ENCODE data around the gene SLC47A1. TPM values are rescaled to one million over a fixed set of nuclear protein-coding genes. Genes with fewer than 3 reads are reported as not detected.
"Not testable (repeated sequence)": the region's sequence is repeated elsewhere in the genome, so short reads cannot be mapped to it uniquely, and the experiment has no call there.

Gene SLC47A1
- total RNA-seq, 1 donor: 1.1 TPM

DNA sequence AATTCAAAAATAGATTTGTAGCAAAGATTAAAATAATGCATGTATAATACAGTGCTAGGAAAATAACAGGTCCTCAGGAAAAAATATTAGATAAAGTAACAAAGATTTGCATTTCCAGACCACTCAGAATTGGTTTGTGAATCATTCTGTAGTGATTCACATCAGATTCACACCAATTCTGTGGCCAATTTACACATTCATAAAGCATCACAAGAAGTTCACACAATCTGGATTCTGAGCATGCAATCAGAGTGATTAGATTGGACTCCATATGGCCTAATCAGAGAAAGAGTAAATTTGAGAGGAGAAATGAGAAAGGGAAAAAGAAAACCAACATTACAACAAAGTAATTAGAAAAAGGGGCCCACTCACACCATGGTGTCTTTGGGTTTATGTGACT, 36.0 kb upstream of the SLC47A1 start:
- Histone ChIP-seq H3K9me3 (ENCODE audit: low read depth, low read length) (no peaks in the 10 kb centered on the region), H3K4me2 (ENCODE audit: insufficient read depth, low read length) (no peak overlapping the region), H3K27me3 (ENCODE audit: insufficient read depth, low read length) (peaks cover 9% of the 10 kb centered on the region), H3K4me3 (ENCODE audit: insufficient read depth, low read length) (no peak overlapping the region), H3K27ac (ENCODE audit: low read depth, low read length) (no peak overlapping the region), H3K79me2 (ENCODE audit: insufficient read depth, low read length) (no peaks in the 10 kb centered on the region), H3K4me1 (ENCODE audit: insufficient read depth, low read length) (no peaks in the 10 kb centered on the region), H3K36me3 (ENCODE audit: insufficient read depth, low read length) (no peaks in the 10 kb centered on the region), H2AFZ (ENCODE audit: low read length) (no peak overlapping the region), H4K20me1 (ENCODE audit: insufficient read depth, low read length) (no peaks in the 10 kb centered on the region)
- no peak for DNase-seq (ENCODE audit: insufficient read length, low spot score, missing footprints)
- no peak for TF ChIP-seq CTCF (IDR thresholded peaks at IDR 0.05; ENCODE audit: extremely low read depth, low read depth, low read length)

GRCh38 chr17:19501219-19501618, 32.4 kb upstream of the SLC47A1 start:
- DNase-seq (ENCODE audit: insufficient read length, low spot score, missing footprints): no peak
- no peaks in the 10 kb centered on the region for H3K36me3 ChIP-seq (ENCODE audit: insufficient read depth, low read length)
- TF ChIP-seq CTCF (IDR thresholded peaks at IDR 0.05; ENCODE audit: extremely low read depth, low read depth, low read length): no peak
- no peak overlapping the region for H2AFZ ChIP-seq (ENCODE audit: low read length)
- no peaks in the 10 kb centered on the region for H3K9me3 ChIP-seq (ENCODE audit: low read depth, low read length)
- no peaks in the 10 kb centered on the region for H3K79me2 ChIP-seq (ENCODE audit: insufficient read depth, low read length)
- no peak overlapping the region for H3K27ac ChIP-seq (ENCODE audit: low read depth, low read length)
- peaks cover 9% of the 10 kb centered on the region for H3K27me3 ChIP-seq (ENCODE audit: insufficient read depth, low read length)
- no peak overlapping the region for H3K4me2 ChIP-seq (ENCODE audit: insufficient read depth, low read length)
- H4K20me1 ChIP-seq (ENCODE audit: insufficient read depth, low read length): no peaks in the 10 kb centered on the region
- no peaks in the 10 kb centered on the region for H3K4me1 ChIP-seq (ENCODE audit: insufficient read depth, low read length)
- H3K4me3 ChIP-seq (ENCODE audit: insufficient read depth, low read length): no peak overlapping the region

- no peak for TF ChIP-seq CTCF (IDR thresholded peaks at IDR 0.05; ENCODE audit: extremely low read depth, low read depth, low read length)
Observed at GRCh38 chr17:19502517-19502916, 31.1 kb upstream of the SLC47A1 start.

GRCh38 chr17:19505561-19505960, 28.1 kb upstream of the SLC47A1 start:
- H3K79me2 ChIP-seq (ENCODE audit: insufficient read depth, low read length); H3K27me3 ChIP-seq (ENCODE audit: insufficient read depth, low read length); H3K36me3 ChIP-seq (ENCODE audit: insufficient read depth, low read length); H4K20me1 ChIP-seq (ENCODE audit: insufficient read depth, low read length); DNase-seq (ENCODE audit: insufficient read length, low spot score, missing footprints); H3K9me3 ChIP-seq (ENCODE audit: low read depth, low read length); H3K4me3 ChIP-seq (ENCODE audit: insufficient read depth, low read length); H2AFZ ChIP-seq (ENCODE audit: low read length); H3K4me1 ChIP-seq (ENCODE audit: insufficient read depth, low read length); H3K4me2 ChIP-seq (ENCODE audit: insufficient read depth, low read length); H3K27ac ChIP-seq (ENCODE audit: low read depth, low read length): not testable (repeated sequence)

More at GRCh38 chr17:19502517-19502916, 31.1 kb upstream of the SLC47A1 start:
- no peaks in the 10 kb centered on the region for H3K4me1 ChIP-seq (ENCODE audit: insufficient read depth, low read length)
- no peak overlapping the region for H3K4me2 ChIP-seq (ENCODE audit: insufficient read depth, low read length)
- DNase-seq (ENCODE audit: insufficient read length, low spot score, missing footprints): no peak
- H3K4me3 ChIP-seq (ENCODE audit: insufficient read depth, low read length): no peak overlapping the region
- H2AFZ ChIP-seq (ENCODE audit: low read length): no peak overlapping the region
- H3K79me2 ChIP-seq (ENCODE audit: insufficient read depth, low read length): no peaks in the 10 kb centered on the region
- H3K9me3 ChIP-seq (ENCODE audit: low read depth, low read length): no peaks in the 10 kb centered on the region
- H4K20me1 ChIP-seq (ENCODE audit: insufficient read depth, low read length): no peaks in the 10 kb centered on the region
- no peaks in the 10 kb centered on the region for H3K36me3 ChIP-seq (ENCODE audit: insufficient read depth, low read length)
- H3K27me3 ChIP-seq (ENCODE audit: insufficient read depth, low read length): peaks cover 9% of the 10 kb centered on the region
- no peak overlapping the region for H3K27ac ChIP-seq (ENCODE audit: low read depth, low read length)

Data from osteoblast (primary cell).